GM18499 (cell line): ENCODE data around the gene PSMB2.

ENCODE experiments used
- ATAC-seq: cut with Tn5 transposase; IDR thresholded peaks from one replicate; pipeline ENCODE4 v1.9.1; 2021; ENCODE audit warnings: moderate number of reproducible peaks; ENCODE audit not compliant: insufficient read depth, unreplicated experiment

PSMB2 gene

GRCh38 chr1:35574655-35575415 is 66.5 kb downstream of the PSMB2 start:
- no peak for ATAC-seq

- ATAC-seq, result no peak
These were observed 67.1 kb downstream of the PSMB2 start for GRCh38 chr1:35574125-35574654.

- ATAC-seq, result no peak
These were observed 67.9 kb downstream of the PSMB2 start, which contains the start of gene TFAP2E for GRCh38 chr1:35573198-35574124. Gene TFAP2E, plus strand, starts transcription at chr1:35573314. Its CDS starts 264 bp downstream, at chr1:35573578.

GRCh38 chr1:35572296-35572695 is 69.0 kb downstream of the PSMB2 start:
- no peak for ATAC-seq

GRCh38 chr1:35571263-35571662 is 70.1 kb downstream of the PSMB2 start:
- ATAC-seq, result no peak

- no peak for ATAC-seq
These were observed 70.7 kb downstream of the PSMB2 start for GRCh38 chr1:35570589-35571137.

GRCh38 chr1:35569936-35570335 is 71.4 kb downstream of the PSMB2 start:
- ATAC-seq, result no peak

- no peak for ATAC-seq
These were observed 72.3 kb downstream of the PSMB2 start for GRCh38 chr1:35568975-35569395.

- no peak for ATAC-seq
These were observed 73.3 kb downstream of the PSMB2 start for GRCh38 chr1:35567947-35568558.

GRCh38 chr1:35565742-35566133 is 75.6 kb downstream of the PSMB2 start:
- no peak for ATAC-seq

- ATAC-seq, result no peak
These were observed 76.2 kb downstream of the PSMB2 start for GRCh38 chr1:35564884-35565741.

GRCh38 chr1:35564037-35564883 is 77.1 kb downstream of the PSMB2 start:
- no peak for ATAC-seq

GRCh38 chr1:35563166-35563565 is 78.2 kb downstream of the PSMB2 start:
- ATAC-seq, result no peak

GRCh38 chr1:35561972-35562680 is 79.2 kb downstream of the PSMB2 start:
- ATAC-seq, result no peak

- no peak for ATAC-seq
These were observed 79.9 kb downstream of the PSMB2 start for GRCh38 chr1:35561297-35561971.

GRCh38 chr1:35560256-35561225 is 80.8 kb downstream of the PSMB2 start:
- ATAC-seq, result no peak
